OCI-LY7 (cell line): ENCODE measurements around the gene PEAK3. TPM values are rescaled to one million over a fixed set of nuclear protein-coding genes. Genes with fewer than 3 reads are reported as not detected.

Experiments used
- BruUV-seq: library from RNA; stranded (reverse); fragments of 400-500 nt; replicated peaks from 2 replicates; lab custom pipeline; 2021; lab: Mats Ljungman, UMichigan
- CTCF ChIA-PET: fragments of 300-600 bp; sonication (Branson Sonifier 250); formaldehyde crosslinking; loops from one replicate; lab custom pipeline; 2022; ENCODE audit warnings: antibody characterized with exemption; ENCODE audit not compliant: unreplicated experiment; lab: Charles Lee
- POLR2A ChIA-PET: fragments of 300-600 bp; sonication (Branson Sonifier 250); formaldehyde crosslinking; loops from one replicate; lab custom pipeline; 2022; ENCODE audit warnings: antibody characterized with exemption; lab: Charles Lee
- DNase-seq: peaks from one replicate; pipeline ENCODE4 v3.0.0-alpha.2; 2015; ENCODE audit warnings: low spot score
- H2AFZ ChIP-seq: fragments of 200-600 bp; sonication (generic), shearing (Covaris generic); 2 replicates; pipeline ENCODE4 v1.6.1; 2014; ENCODE audit warnings: mild to moderate bottlenecking, antibody characterized with exemption, low read length, moderate library complexity
- H3K27ac ChIP-seq: fragments of 200-600 bp; sonication (generic); 2 replicates; pipeline ENCODE4 v1.5.1; 2014; ENCODE audit warnings: mixed run types, low read depth, mild to moderate bottlenecking, moderate library complexity, low read length, inconsistent platforms; ENCODE audit not compliant: poor library complexity, severe bottlenecking
- H3K36me3 ChIP-seq: fragments of 200-600 bp; sonication (generic); 2 replicates; pipeline ENCODE4 v1.6.1; 2014; ENCODE audit warnings: mild to moderate bottlenecking, antibody characterized with exemption, low read length, moderate library complexity, mixed read lengths; ENCODE audit not compliant: insufficient read depth
- H3K4me1 ChIP-seq: fragments of 200-600 bp; sonication (generic); 2 replicates; pipeline ENCODE4 v1.5.1; 2014; ENCODE audit warnings: mild to moderate bottlenecking, low read length; ENCODE audit not compliant: insufficient read depth, poor library complexity, severe bottlenecking
- H3K4me2 ChIP-seq: fragments of 200-600 bp; sonication (generic); 2 replicates; pipeline ENCODE4 v1.6.1; 2014; ENCODE audit warnings: mild to moderate bottlenecking, low read length
- H3K4me3 ChIP-seq: fragments of 200-600 bp; sonication (generic); 2 replicates; pipeline ENCODE4 v1.5.1; 2014; ENCODE audit warnings: mild to moderate bottlenecking, low read depth, low read length; ENCODE audit not compliant: poor library complexity, severe bottlenecking
- H3K79me2 ChIP-seq: fragments of 200-600 bp; sonication (generic); 2 replicates; pipeline ENCODE4 v1.6.1; 2016; ENCODE audit warnings: low read depth, mild to moderate bottlenecking, low read length, moderate library complexity, mixed read lengths; ENCODE audit not compliant: insufficient read depth
- H3K9me2 ChIP-seq: fragments of 200-600 bp; sonication (generic); 2 replicates; pipeline ENCODE4 v1.6.1; 2016; ENCODE audit warnings: mild to moderate bottlenecking, low read length, mixed read lengths; ENCODE audit not compliant: insufficient read depth
- H3K9me3 ChIP-seq: fragments of 200-600 bp; sonication (generic); 2 replicates; pipeline ENCODE4 v1.6.1; 2014; ENCODE audit warnings: mild to moderate bottlenecking, mixed run types, low read length, mixed read lengths
- H4K20me1 ChIP-seq: fragments of 200-600 bp; sonication (generic); 2 replicates; pipeline ENCODE4 v1.6.1; 2014; ENCODE audit warnings: mild to moderate bottlenecking, antibody characterized with exemption, low read length, moderate library complexity, mixed read lengths; ENCODE audit not compliant: insufficient read depth
- EZH2phosphoT487 ChIP-seq: fragments of 200-600 bp; sonication (generic); IDR thresholded peaks from 2 replicates; pipeline ENCODE4 v1.6.1; 2018; ENCODE audit warnings: low read depth, borderline replicate concordance, mild to moderate bottlenecking, mixed run types, antibody characterized with exemption, low read length, moderate library complexity, mixed read lengths
- intact Hi-C: fragments of 100-400 bp; cut with micrococcal nuclease; formaldehyde crosslinking; loops from one replicate; pipeline ENCODE4 v1.10.0; 2022; ENCODE audit not compliant: unreplicated experiment
- total RNA-seq, 2 experiments: library from RNA; depleted of rRNA in 1 of 2; stranded (reverse); fragments of >200 nt in 1 of 2; shearing (Covaris generic) in 1 of 2; gene quantifications; 2 replicates each; pipeline ENCODE4 v1.2.3, GENCODE V29; 2014 to 2022
- TF ChIP-seq, protein P1 (sequence below): fragments of 200-600 bp; sonication (generic); conservative IDR thresholded peaks from 2 replicates; pipeline ENCODE4 v1.5.1; 2014; ENCODE audit warnings: mild to moderate bottlenecking, antibody characterized with exemption, low read length, moderate library complexity, mixed read lengths

PEAK3 gene
- total RNA-seq, 2 experiments from 2014 or later: not detected

DNA sequence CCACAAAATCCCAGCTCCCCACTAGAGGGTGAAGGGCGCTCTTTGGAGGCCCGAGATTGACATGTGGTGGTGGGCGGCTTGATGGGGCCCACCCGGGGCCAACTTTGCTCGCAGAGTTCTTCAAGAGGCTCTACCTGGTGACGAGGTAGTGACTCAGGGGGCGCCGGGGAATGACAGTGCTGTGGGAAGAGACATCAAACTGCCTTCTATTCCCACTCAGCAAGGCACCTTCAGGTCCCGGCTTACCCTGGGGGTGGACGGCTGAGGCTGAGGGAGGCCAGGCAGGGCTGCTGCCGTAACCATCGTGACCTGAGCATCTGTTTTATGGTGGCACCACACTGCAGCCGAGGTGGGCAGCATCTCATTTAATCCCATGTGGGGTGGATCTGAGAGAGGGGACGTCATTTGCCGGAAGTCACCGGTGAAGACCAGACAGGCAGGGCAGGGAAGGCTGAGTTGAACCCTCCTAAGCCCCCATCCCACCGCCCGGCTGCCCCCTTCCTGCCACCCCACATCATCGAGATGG, 24.4 kb upstream of the PEAK3 start:
- no peaks in the 10 kb centered on the region for H3K9me2 ChIP-seq
- H4K20me1 ChIP-seq: no peaks in the 10 kb centered on the region
- no peak overlapping the region for H3K4me2 ChIP-seq
- no peaks in the 10 kb centered on the region for H3K79me2 ChIP-seq
- intact Hi-C loops: no loop called here
- TF ChIP-seq EZH2phosphoT487: no peak
- TF ChIP-seq, protein P1, sequence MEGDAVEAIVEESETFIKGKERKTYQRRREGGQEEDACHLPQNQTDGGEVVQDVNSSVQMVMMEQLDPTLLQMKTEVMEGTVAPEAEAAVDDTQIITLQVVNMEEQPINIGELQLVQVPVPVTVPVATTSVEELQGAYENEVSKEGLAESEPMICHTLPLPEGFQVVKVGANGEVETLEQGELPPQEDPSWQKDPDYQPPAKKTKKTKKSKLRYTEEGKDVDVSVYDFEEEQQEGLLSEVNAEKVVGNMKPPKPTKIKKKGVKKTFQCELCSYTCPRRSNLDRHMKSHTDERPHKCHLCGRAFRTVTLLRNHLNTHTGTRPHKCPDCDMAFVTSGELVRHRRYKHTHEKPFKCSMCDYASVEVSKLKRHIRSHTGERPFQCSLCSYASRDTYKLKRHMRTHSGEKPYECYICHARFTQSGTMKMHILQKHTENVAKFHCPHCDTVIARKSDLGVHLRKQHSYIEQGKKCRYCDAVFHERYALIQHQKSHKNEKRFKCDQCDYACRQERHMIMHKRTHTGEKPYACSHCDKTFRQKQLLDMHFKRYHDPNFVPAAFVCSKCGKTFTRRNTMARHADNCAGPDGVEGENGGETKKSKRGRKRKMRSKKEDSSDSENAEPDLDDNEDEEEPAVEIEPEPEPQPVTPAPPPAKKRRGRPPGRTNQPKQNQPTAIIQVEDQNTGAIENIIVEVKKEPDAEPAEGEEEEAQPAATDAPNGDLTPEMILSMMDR: no peak
- no peaks in the 10 kb centered on the region for H3K36me3 ChIP-seq
- CTCF ChIA-PET: no interaction called here
- DNase-seq: no peak
- no peak overlapping the region for H2AFZ ChIP-seq
- POLR2A ChIA-PET: no interaction called here
- no peak overlapping the region for H3K4me3 ChIP-seq
- no peak overlapping the region for H3K27ac ChIP-seq
- no TSS peak for BruUV-seq
- H3K9me3 ChIP-seq: no peaks in the 10 kb centered on the region
- peaks cover 18% of the 10 kb centered on the region for H3K4me1 ChIP-seq

DNA sequence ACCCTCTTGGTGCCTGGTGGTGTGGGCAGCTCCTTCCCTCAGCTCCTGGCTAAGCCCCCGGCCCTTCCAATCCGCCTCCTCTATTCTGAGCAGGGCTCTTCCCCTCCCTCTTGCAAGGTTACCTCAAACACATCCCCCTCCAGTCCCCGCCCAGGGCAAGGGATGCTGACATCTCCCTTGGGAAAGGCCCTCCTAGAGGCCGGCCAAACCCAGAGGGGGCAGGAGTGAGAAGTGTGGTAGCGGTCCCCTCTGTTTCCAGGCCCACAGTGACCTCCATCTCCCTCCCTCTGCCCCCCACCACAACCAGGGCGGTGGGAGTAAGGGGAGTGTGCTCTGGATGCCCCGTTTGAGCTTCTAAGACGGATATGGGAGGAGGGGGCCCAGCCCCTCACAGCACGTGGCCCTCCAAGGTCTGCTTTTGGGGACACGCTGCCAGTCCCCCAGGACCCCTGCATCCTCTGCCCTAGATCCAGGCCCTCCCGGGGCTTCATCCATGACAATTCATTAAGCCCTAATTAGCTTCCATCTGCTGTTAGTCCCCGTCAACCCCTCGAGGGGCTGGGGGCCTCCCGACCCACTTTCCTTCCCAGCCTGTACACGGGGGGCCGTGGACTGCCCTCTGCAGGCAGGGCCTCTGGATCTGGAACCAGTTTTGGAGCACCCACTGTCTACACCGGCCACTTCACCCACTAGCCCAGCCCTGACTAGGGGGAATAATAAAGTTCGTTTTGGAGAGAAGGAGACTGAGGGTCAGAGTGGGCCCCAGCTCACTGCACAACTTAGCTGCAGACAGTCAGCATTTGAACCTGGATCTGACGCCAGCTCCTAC, 23.7 kb upstream of the PEAK3 start:
- intact Hi-C loops: no loop called here
- no peaks in the 10 kb centered on the region for H4K20me1 ChIP-seq
- H3K9me2 ChIP-seq: no peaks in the 10 kb centered on the region
- no peak overlapping the region for H3K27ac ChIP-seq
- CTCF ChIA-PET: no interaction called here
- H3K9me3 ChIP-seq: no peaks in the 10 kb centered on the region
- H3K79me2 ChIP-seq: no peaks in the 10 kb centered on the region
- POLR2A ChIA-PET: no interaction called here
- H3K4me2 ChIP-seq: no peak overlapping the region
- no peak overlapping the region for H3K4me3 ChIP-seq
- DNase-seq: no peak
- TF ChIP-seq, protein P1: no peak
- no peak for TF ChIP-seq EZH2phosphoT487
- H3K4me1 ChIP-seq: peaks cover 18% of the 10 kb centered on the region
- H2AFZ ChIP-seq: no peak overlapping the region
- BruUV-seq: no TSS peak
- no peaks in the 10 kb centered on the region for H3K36me3 ChIP-seq

DNA sequence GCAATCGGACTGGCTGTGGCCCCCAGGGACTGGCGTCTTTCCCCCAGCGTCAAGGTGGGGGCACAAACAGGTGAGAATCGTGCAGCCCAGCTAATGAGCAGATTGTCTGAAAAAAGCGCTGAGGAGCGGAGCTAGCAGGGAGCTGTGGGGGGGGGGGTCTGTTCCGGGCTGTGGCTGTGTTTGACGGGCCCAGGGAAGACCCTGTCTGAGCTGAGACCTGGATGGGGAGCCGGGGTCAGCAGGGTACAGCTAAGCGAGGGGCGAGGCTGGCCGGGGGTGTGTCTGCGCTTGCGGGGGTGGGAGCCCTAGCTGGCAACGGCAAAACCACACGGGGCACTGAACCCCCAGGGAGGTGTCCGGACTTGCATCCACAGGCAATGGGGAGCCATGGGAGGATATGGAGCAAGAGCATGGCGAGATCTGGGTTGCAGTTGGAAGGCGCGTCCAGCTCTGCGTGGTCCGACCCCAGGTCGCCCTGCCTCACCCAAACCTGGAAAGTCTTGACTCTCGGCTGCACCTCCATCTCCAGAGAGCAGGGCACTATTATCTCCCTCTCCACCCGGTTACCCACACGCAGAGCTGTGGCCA, 21.3 kb upstream of the PEAK3 start:
- Histone ChIP-seq H3K27ac (no peak overlapping the region), H4K20me1 (no peaks in the 10 kb centered on the region), H3K4me3 (no peak overlapping the region), H3K4me2 (no peak overlapping the region), H3K9me2 (no peaks in the 10 kb centered on the region), H3K4me1 (peaks cover 10% of the 10 kb centered on the region), H3K79me2 (no peaks in the 10 kb centered on the region), H3K9me3 (no peaks in the 10 kb centered on the region), H3K36me3 (no peaks in the 10 kb centered on the region), H2AFZ (no peak overlapping the region)
- TF ChIP-seq EZH2phosphoT487: no peak
- TF ChIP-seq, protein P1: no peak
- BruUV-seq: no TSS peak
- CTCF ChIA-PET: no interaction called here
- POLR2A ChIA-PET: no interaction called here
- no peak for DNase-seq
- intact Hi-C loops: no loop called here
